Lower lobe of right lung (tissue), 2 donors: ENCODE data around the gene SIPA1. TPM values are rescaled to one million over a fixed set of nuclear protein-coding genes. Genes with fewer than 3 reads are reported as not detected.

Experiments
- ATAC-seq, 2 donors: fragments of 200-7000 bp; cut with Tn5 transposase; one replicate each; pipeline ENCODE4 v1.9.1; 2020 to 2022; ENCODE audit warnings: mild to moderate bottlenecking in 2 of 2, moderate library complexity in 2 of 2
- DNase-seq: peaks from one replicate; pipeline ENCODE4 v3.0.0-alpha.2; 2020
- H3K27ac ChIP-seq: fragments of 200-600 bp; one replicate; pipeline ENCODE4 v1.8.0; 2022
- H3K27me3 ChIP-seq: fragments of 200-600 bp; one replicate; pipeline ENCODE4 v1.8.0; 2022; ENCODE audit warnings: low read depth
- H3K36me3 ChIP-seq: fragments of 200-600 bp; one replicate; pipeline ENCODE4 v1.8.0; 2022; ENCODE audit warnings: mild to moderate bottlenecking
- H3K4me1 ChIP-seq: fragments of 200-600 bp; one replicate; pipeline ENCODE4 v1.8.0; 2022
- H3K4me3 ChIP-seq: fragments of 200-600 bp; one replicate; pipeline ENCODE4 v1.8.0; 2022; ENCODE audit warnings: mild to moderate bottlenecking
- H3K9me3 ChIP-seq: fragments of 200-600 bp; one replicate; pipeline ENCODE4 v1.8.0; 2022
- CTCF ChIP-seq: fragments of 200-600 bp; IDR thresholded peaks from one replicate; pipeline ENCODE4 v1.8.0; 2022; ENCODE audit warnings: antibody characterized with exemption, mild to moderate bottlenecking
- intact Hi-C: fragments of 100-400 bp; cut with DNase I; formaldehyde crosslinking; loops from one replicate; pipeline ENCODE4 v1.11.0; 2022
- total RNA-seq: library from RNA; stranded (reverse); fragmentation: NEBNext Ultra II Directional; extraction: Animal tissue kit (Norgen Biotek cat#: 25700); gene quantifications from one replicate; pipeline ENCODE4 v1.2.1, GENCODE V29; 2021
- donor health status: DM: no; HTN: yes; CAD: no; lungs with severe emphysema.

The SIPA1 gene
- total RNA-seq, 1 donor from 2014 or later: 102 TPM

GRCh38 chr11:65623177-65623576, 14.7 kb upstream of the SIPA1 start:
- H3K27me3 ChIP-seq: no peaks in the 10 kb centered on the region
- TF ChIP-seq CTCF: no peak
- no peak overlapping the region for H3K4me3 ChIP-seq
- no peak overlapping the region for H3K27ac ChIP-seq
- peaks cover 96% of the 10 kb centered on the region for H3K36me3 ChIP-seq
- DNase-seq: no peak
- H3K4me1 ChIP-seq: peaks cover 15% of the 10 kb centered on the region
- ATAC-seq: no peak
- no peaks in the 10 kb centered on the region for H3K9me3 ChIP-seq
- intact Hi-C loops: no loop called here

GRCh38 chr11:65623852-65624616, 13.9 kb upstream of the SIPA1 start:
- Histone ChIP-seq H3K27ac (no peak overlapping the region), H3K36me3 (peaks cover 96% of the 10 kb centered on the region), H3K9me3 (no peaks in the 10 kb centered on the region), H3K4me1 (peaks cover 15% of the 10 kb centered on the region), H3K27me3 (no peaks in the 10 kb centered on the region), H3K4me3 (no peak overlapping the region)
- intact Hi-C loops: no loop called here
- DNase-seq (no peak), ATAC-seq (no peak)
- TF ChIP-seq CTCF: no peak

GRCh38 chr11:65624931-65625627, 12.8 kb upstream of the SIPA1 start:
- intact Hi-C loops: no loop called here

GRCh38 chr11:65625628-65626342, 12.1 kb upstream of the SIPA1 start:
- no peak overlapping the region for H3K4me3 ChIP-seq
- peak; percentile 81 for DNase-seq
- no peak overlapping the region for H3K27ac ChIP-seq
- H3K27me3 ChIP-seq: no peaks in the 10 kb centered on the region
- peak; percentile 80 for TF ChIP-seq CTCF
- intact Hi-C loops: no loop called here
- H3K36me3 ChIP-seq: peaks cover 96% of the 10 kb centered on the region
- peak; percentile 74 to 80 for ATAC-seq
- H3K9me3 ChIP-seq: no peaks in the 10 kb centered on the region
- peaks cover 14% of the 10 kb centered on the region for H3K4me1 ChIP-seq

More at GRCh38 chr11:65624931-65625627, 12.8 kb upstream of the SIPA1 start:
- TF ChIP-seq CTCF: no peak
- no peak for ATAC-seq
- H3K27me3 ChIP-seq: no peaks in the 10 kb centered on the region
- H3K36me3 ChIP-seq: peaks cover 96% of the 10 kb centered on the region
- no peaks in the 10 kb centered on the region for H3K9me3 ChIP-seq
- H3K4me1 ChIP-seq: peaks cover 15% of the 10 kb centered on the region
- H3K4me3 ChIP-seq: no peak overlapping the region
- no peak overlapping the region for H3K27ac ChIP-seq
- no peak for DNase-seq

GRCh38 chr11:65627202-65627601, 10.7 kb upstream of the SIPA1 start:
- Histone ChIP-seq H3K36me3 (peaks cover 96% of the 10 kb centered on the region), H3K9me3 (no peaks in the 10 kb centered on the region), H3K27me3 (no peaks in the 10 kb centered on the region), H3K4me3 (no peak overlapping the region), H3K4me1 (peaks cover 10% of the 10 kb centered on the region), H3K27ac (no peak overlapping the region)
- DNase-seq: no peak
- intact Hi-C loops: no loop called here
- TF ChIP-seq CTCF: no peak
- no peak for ATAC-seq
